ENCODE measurements around the gene PIK3R1. TPM values are rescaled to one million over a fixed set of nuclear protein-coding genes. Genes with fewer than 3 reads are reported as not detected.

Gene PIK3R1
- total and polyA plus RNA-seq, 10 of the 15 experiments (the other 5 are each of a cell fraction or from before 2014, with no cell fraction given) = 7.8 to 38.4 (median 15.7) TPM

- BruUV-seq (replicated peaks) = no TSS peak
- no peak overlapping the region for H3K27ac ChIP-seq (ENCODE audit: control insufficient read depth, insufficient read depth)
- intact Hi-C loops (cut with micrococcal nuclease; ENCODE audit: unreplicated experiment) = loop anchor here (10.0 kb wide), 1 partner anchor 468 kb away; no protein-coding TSS in a partner anchor
- SMC1A ChIA-PET (ENCODE audit: uncharacterized antibody, unreplicated experiment) = interaction anchor here (0.7 to 2.5 kb wide), 4 partner anchors 8 to 185 kb away, joined by 3 to 14 read pairs (median 3); no protein-coding TSS in a partner anchor
- RAD21 ChIA-PET (ENCODE audit: unreplicated experiment) = interaction anchor here (0.9 to 2.3 kb wide), 2 partner anchors 8 to 10 kb away, joined by 3 to 14 read pairs; no protein-coding TSS in a partner anchor
- in situ Hi-C loops (cut with MboI) = loop anchor here (10.0 kb wide), 1 partner anchor 368 kb away; no protein-coding TSS in a partner anchor
- peaks cover 10 to 41% of the 10 kb centered on the region in 2 experiments for H3K36me3 ChIP-seq (ENCODE audit: control insufficient read depth in 2 of 2, insufficient read depth in 2 of 2, low read length in 1 of 2)
- TF ChIP-seq CHD1 (IDR thresholded peaks at IDR 0.05; ENCODE audit: low read depth, low read length) = no peak
- TF ChIP-seq, protein P1, sequence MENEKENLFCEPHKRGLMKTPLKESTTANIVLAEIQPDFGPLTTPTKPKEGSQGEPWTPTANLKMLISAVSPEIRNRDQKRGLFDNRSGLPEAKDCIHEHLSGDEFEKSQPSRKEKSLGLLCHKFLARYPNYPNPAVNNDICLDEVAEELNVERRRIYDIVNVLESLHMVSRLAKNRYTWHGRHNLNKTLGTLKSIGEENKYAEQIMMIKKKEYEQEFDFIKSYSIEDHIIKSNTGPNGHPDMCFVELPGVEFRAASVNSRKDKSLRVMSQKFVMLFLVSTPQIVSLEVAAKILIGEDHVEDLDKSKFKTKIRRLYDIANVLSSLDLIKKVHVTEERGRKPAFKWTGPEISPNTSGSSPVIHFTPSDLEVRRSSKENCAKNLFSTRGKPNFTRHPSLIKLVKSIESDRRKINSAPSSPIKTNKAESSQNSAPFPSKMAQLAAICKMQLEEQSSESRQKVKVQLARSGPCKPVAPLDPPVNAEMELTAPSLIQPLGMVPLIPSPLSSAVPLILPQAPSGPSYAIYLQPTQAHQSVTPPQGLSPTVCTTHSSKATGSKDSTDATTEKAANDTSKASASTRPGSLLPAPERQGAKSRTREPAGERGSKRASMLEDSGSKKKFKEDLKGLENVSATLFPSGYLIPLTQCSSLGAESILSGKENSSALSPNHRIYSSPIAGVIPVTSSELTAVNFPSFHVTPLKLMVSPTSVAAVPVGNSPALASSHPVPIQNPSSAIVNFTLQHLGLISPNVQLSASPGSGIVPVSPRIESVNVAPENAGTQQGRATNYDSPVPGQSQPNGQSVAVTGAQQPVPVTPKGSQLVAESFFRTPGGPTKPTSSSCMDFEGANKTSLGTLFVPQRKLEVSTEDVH (IDR thresholded peaks at IDR 0.05; ENCODE audit: low read depth, partially characterized antibody) = no peak
- no peak for TF ChIP-seq TAF1 (IDR thresholded peaks at IDR 0.05; ENCODE audit: borderline replicate concordance, low read depth, low read length)
- TF ChIP-seq MEF2A (IDR thresholded peaks at IDR 0.05; ENCODE audit: insufficient read depth, low read depth, low read length) = no peak
- TF ChIP-seq KLF5 (IDR thresholded peaks at IDR 0.05; ENCODE audit: partially characterized antibody) = no peak
- no peak for TF ChIP-seq STAT1 (conservative IDR thresholded peaks at IDR 0.05)
- TF ChIP-seq POLR2A (IDR thresholded peaks at IDR 0.05; ENCODE audit: low read depth, low read length) = no peak
- no peak for TF ChIP-seq NBN (IDR thresholded peaks at IDR 0.05)
- no peak for TF ChIP-seq BMI1 (IDR thresholded peaks at IDR 0.05; ENCODE audit: borderline replicate concordance)
- TF ChIP-seq KAT2A (conservative IDR thresholded peaks at IDR 0.05; ENCODE audit: control insufficient read depth, low read depth, low read length) = no peak
- no peak for TF ChIP-seq HDAC2 (IDR thresholded peaks at IDR 0.05)
- TF ChIP-seq, protein P2, sequence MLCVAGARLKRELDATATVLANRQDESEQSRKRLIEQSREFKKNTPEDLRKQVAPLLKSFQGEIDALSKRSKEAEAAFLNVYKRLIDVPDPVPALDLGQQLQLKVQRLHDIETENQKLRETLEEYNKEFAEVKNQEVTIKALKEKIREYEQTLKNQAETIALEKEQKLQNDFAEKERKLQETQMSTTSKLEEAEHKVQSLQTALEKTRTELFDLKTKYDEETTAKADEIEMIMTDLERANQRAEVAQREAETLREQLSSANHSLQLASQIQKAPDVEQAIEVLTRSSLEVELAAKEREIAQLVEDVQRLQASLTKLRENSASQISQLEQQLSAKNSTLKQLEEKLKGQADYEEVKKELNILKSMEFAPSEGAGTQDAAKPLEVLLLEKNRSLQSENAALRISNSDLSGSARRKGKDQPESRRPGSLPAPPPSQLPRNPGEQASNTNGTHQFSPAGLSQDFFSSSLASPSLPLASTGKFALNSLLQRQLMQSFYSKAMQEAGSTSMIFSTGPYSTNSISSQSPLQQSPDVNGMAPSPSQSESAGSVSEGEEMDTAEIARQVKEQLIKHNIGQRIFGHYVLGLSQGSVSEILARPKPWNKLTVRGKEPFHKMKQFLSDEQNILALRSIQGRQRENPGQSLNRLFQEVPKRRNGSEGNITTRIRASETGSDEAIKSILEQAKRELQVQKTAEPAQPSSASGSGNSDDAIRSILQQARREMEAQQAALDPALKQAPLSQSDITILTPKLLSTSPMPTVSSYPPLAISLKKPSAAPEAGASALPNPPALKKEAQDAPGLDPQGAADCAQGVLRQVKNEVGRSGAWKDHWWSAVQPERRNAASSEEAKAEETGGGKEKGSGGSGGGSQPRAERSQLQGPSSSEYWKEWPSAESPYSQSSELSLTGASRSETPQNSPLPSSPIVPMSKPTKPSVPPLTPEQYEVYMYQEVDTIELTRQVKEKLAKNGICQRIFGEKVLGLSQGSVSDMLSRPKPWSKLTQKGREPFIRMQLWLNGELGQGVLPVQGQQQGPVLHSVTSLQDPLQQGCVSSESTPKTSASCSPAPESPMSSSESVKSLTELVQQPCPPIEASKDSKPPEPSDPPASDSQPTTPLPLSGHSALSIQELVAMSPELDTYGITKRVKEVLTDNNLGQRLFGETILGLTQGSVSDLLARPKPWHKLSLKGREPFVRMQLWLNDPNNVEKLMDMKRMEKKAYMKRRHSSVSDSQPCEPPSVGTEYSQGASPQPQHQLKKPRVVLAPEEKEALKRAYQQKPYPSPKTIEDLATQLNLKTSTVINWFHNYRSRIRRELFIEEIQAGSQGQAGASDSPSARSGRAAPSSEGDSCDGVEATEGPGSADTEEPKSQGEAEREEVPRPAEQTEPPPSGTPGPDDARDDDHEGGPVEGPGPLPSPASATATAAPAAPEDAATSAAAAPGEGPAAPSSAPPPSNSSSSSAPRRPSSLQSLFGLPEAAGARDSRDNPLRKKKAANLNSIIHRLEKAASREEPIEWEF (IDR thresholded peaks at IDR 0.05; ENCODE audit: insufficient replicate concordance, low read depth, low read length) = no peak
- TF ChIP-seq FOXM1 (IDR thresholded peaks at IDR 0.05; ENCODE audit: low read depth, low read length) = no peak
- no peak overlapping the region for H3K9ac ChIP-seq (ENCODE audit: control insufficient read depth, insufficient read depth, low read length)
- DNase-seq (ENCODE audit: low read depth, low spot score) (no peak), FAIRE-seq (no peak), ATAC-seq (no peak)
- no peaks in the 10 kb centered on the region for H3K9me3 ChIP-seq (replicated peaks; ENCODE audit: control insufficient read depth, insufficient read depth, low read length)
- no peak overlapping the region for H3K4me3 ChIP-seq
- H2AFZ ChIP-seq (ENCODE audit: control insufficient read depth, low read depth, low read length) = no peak overlapping the region
- H3K4me1 ChIP-seq (ENCODE audit: control insufficient read depth, insufficient read depth, low read length) = peaks cover 29% of the 10 kb centered on the region
- 94% methylated on average over 5 of the region's 5 CpGs for WGBS (ENCODE audit: insufficient coverage, insufficient replicate concordance, low lambda C conversion rate, missing lambda C conversion rate)
- no peaks in the 10 kb centered on the region for H4K20me1 ChIP-seq (ENCODE audit: control insufficient read depth, insufficient read depth)
- CTCF ChIA-PET = interaction anchor here (1.2 kb wide), 1 partner anchor 8 kb away, joined by 3 read pairs; no protein-coding TSS in a partner anchor
- POLR2A ChIA-PET = no interaction called here
- no peaks in the 10 kb centered on the region for H3K27me3 ChIP-seq (replicated peaks in 1 of 2; ENCODE audit: control insufficient read depth in 2 of 2, insufficient read depth in 2 of 2, low read length in 1 of 2)
- H3K79me2 ChIP-seq (ENCODE audit: control insufficient read depth, insufficient read depth, low read length) = peaks cover 10% of the 10 kb centered on the region
- no peak overlapping the region for H3K4me2 ChIP-seq (ENCODE audit: control insufficient read depth, insufficient read depth)
Observed at GRCh38 chr5:68276740-68277139, 61.2 kb downstream of the PIK3R1 start.

Measured in GM12878 (cell line).